IPS-11a (cell line): ENCODE measurements around the gene C16orf46.

ENCODE experiments used
- H3K4me3 ChIP-seq: one replicate; pipeline ENCODE4 v1.5.1; 2013; ENCODE audit warnings: low read depth, low read length, control low read depth

The C16orf46 gene

GRCh38 chr16:81026429-81026828 is 50.6 kb downstream of the C16orf46 start:
- no peak overlapping the region for H3K4me3 ChIP-seq

- H3K4me3 ChIP-seq: no peak overlapping the region
Measured at GRCh38 chr16:81018496-81018895, 58.5 kb downstream of the C16orf46 start.

GRCh38 chr16:81014672-81015071 is 62.4 kb downstream of the C16orf46 start:
- H3K4me3 ChIP-seq: no peak overlapping the region

GRCh38 chr16:81012974-81013373 is 64.1 kb downstream of the C16orf46 start:
- H3K4me3 ChIP-seq: no peak overlapping the region
